Measurements from ENCODE around the gene POMGNT2. TPM values are rescaled to one million over a fixed set of nuclear protein-coding genes. Genes with fewer than 3 reads are reported as not detected.

The POMGNT2 gene
- total RNA-seq, 1 experiment from 2014 or later: 10.1 TPM

- Histone ChIP-seq H3K27me3 (ENCODE audit: control insufficient read depth, insufficient read depth, low read length) (no peaks in the 10 kb centered on the region), H3K4me3 (ENCODE audit: low read depth in 2 of 2, low read length in 2 of 2) (no peak overlapping the region), H3K4me1 (ENCODE audit: control insufficient read depth, insufficient read depth, low read length) (no peaks in the 10 kb centered on the region), H3K27ac (ENCODE audit: low read length) (no peak overlapping the region), H3K9me3 (ENCODE audit: control insufficient read depth, insufficient read depth, low read depth, low read length) (no peaks in the 10 kb centered on the region), H3K36me3 (ENCODE audit: control insufficient read depth, insufficient read depth, low read length) (no peaks in the 10 kb centered on the region)
- no peak for DNase-seq (ENCODE audit: low read depth, low spot score)
- in situ Hi-C loops (cut with HindIII; ENCODE audit: low pct_unique_long_range_greater_than_20kb, low sequenced_read_pairs): no loop called here
- intact Hi-C loops (cut with micrococcal nuclease; ENCODE audit: unreplicated experiment): no loop called here
- ChIA-PET POLR2A (interaction anchor here (0.6 kb wide), 1 partner anchor 25 kb away, joined by 3 read pairs; no protein-coding TSS in a partner anchor), CTCF (no interaction called here)
- no peak for ATAC-seq
- TF ChIP-seq TCF7L2 (IDR thresholded peaks at IDR 0.05; ENCODE audit: low read depth, low read length): no peak
- TF ChIP-seq SIN3A (IDR thresholded peaks at IDR 0.05; ENCODE audit: borderline replicate concordance, insufficient read depth, low read depth, low read length): no peak
- TF ChIP-seq POLR2AphosphoS5 (IDR thresholded peaks at IDR 0.05; ENCODE audit: low read depth, low read length): no peak
- no peak for TF ChIP-seq CTCF (IDR thresholded peaks at IDR 0.05)
- TF ChIP-seq REST (IDR thresholded peaks at IDR 0.05; ENCODE audit: insufficient read depth in 1 of 2, low read depth in 2 of 2, low read length in 1 of 2): no peak
- no TSS peak for BruUV-seq (replicated peaks)
Measured at GRCh38 chr3:43096761-43097160, 9.1 kb downstream of the POMGNT2 start.

GRCh38 chr3:43095370-43095769 is 10.5 kb downstream of the POMGNT2 start:
- BruUV-seq (replicated peaks): no TSS peak

More at GRCh38 chr3:43095370-43095769, 10.5 kb downstream of the POMGNT2 start:
- H3K27me3 ChIP-seq (ENCODE audit: control insufficient read depth, insufficient read depth, low read length): no peaks in the 10 kb centered on the region
- no peak overlapping the region for H3K4me3 ChIP-seq (ENCODE audit: low read depth in 2 of 2, low read length in 2 of 2)
- DNase-seq (ENCODE audit: low read depth, low spot score) (no peak), ATAC-seq (no peak)
- no peaks in the 10 kb centered on the region for H3K4me1 ChIP-seq (ENCODE audit: control insufficient read depth, insufficient read depth, low read length)
- TF ChIP-seq POLR2AphosphoS5 (IDR thresholded peaks at IDR 0.05; ENCODE audit: low read depth, low read length) (no peak), REST (IDR thresholded peaks at IDR 0.05; ENCODE audit: insufficient read depth in 1 of 2, low read depth in 2 of 2, low read length in 1 of 2) (no peak)
- H3K36me3 ChIP-seq (ENCODE audit: control insufficient read depth, insufficient read depth, low read length): no peaks in the 10 kb centered on the region
- POLR2A ChIA-PET: no interaction called here
- H3K9me3 ChIP-seq (ENCODE audit: control insufficient read depth, insufficient read depth, low read depth, low read length): no peaks in the 10 kb centered on the region
- intact Hi-C loops (cut with micrococcal nuclease; ENCODE audit: unreplicated experiment) (no loop called here), in situ Hi-C loops (cut with HindIII; ENCODE audit: low pct_unique_long_range_greater_than_20kb, low sequenced_read_pairs) (no loop called here)
- H3K27ac ChIP-seq (ENCODE audit: low read length): no peak overlapping the region
- CTCF ChIA-PET: no interaction called here

Measured in Panc1 (cell line).